Fibroblast of lung (primary cell): ENCODE measurements around the gene NASP.

Experiments
- CTCF ChIP-seq, 2 donors: IDR thresholded peaks in 1 of 2; conservative IDR thresholded peaks in 1 of 2; 1 replicate in 1 of 2; 2 replicates in 1 of 2; pipeline ENCODE4 v1.5.1; 2011 to 2012; ENCODE audit warnings: low read length in 2 of 2, control low read depth in 1 of 2, inconsistent platforms in 1 of 2, low read depth in 1 of 2, mild to moderate bottlenecking in 1 of 2
- EZH2 ChIP-seq: IDR thresholded peaks from 2 replicates; pipeline ENCODE4 v1.5.1; 2012; ENCODE audit warnings: low read length, control low read depth, mild to moderate bottlenecking; ENCODE audit errors: missing control alignments

GRCh38 chr1:45574105-45574626 is 9.7 kb upstream of the NASP start:
- TF ChIP-seq CTCF (conservative IDR thresholded peaks at IDR 0.05 in 1 of 2, IDR thresholded peaks at IDR 0.05 in 1 of 2; ENCODE audit: low read depth in 1 of 2, low read length in 2 of 2) (no peak), EZH2 (no peak)
